Ishikawa (cell line): ENCODE data around the gene ITPRID2.

Experiments
- CEBPB ChIP-seq: IDR thresholded peaks from 2 replicates; pipeline ENCODE4 v1.6.1; 2012
- CREB1 ChIP-seq: IDR thresholded peaks from 2 replicates; pipeline ENCODE4 v1.6.1; 2012; ENCODE audit warnings: low read depth
- EGR1 ChIP-seq: IDR thresholded peaks from 2 replicates; pipeline ENCODE4 v1.6.1; 2012
- EP300 ChIP-seq: IDR thresholded peaks from 2 replicates; pipeline ENCODE4 v1.6.1; 2012; ENCODE audit warnings: borderline replicate concordance
- FOXM1 ChIP-seq: IDR thresholded peaks from 2 replicates; pipeline ENCODE4 v1.6.1; 2012; ENCODE audit warnings: low read depth, borderline replicate concordance
- NFIC ChIP-seq: IDR thresholded peaks from 2 replicates; pipeline ENCODE4 v1.6.1; 2012
- RAD21 ChIP-seq: IDR thresholded peaks from 2 replicates; pipeline ENCODE4 v1.6.1; 2012; ENCODE audit warnings: low read depth
- TAF1 ChIP-seq: IDR thresholded peaks from 2 replicates; pipeline ENCODE4 v1.6.1; 2012; ENCODE audit warnings: low read depth, mild to moderate bottlenecking
- TCF12 ChIP-seq: IDR thresholded peaks from 2 replicates; pipeline ENCODE4 v1.6.1; 2012; ENCODE audit warnings: low read depth
- TEAD4 ChIP-seq: IDR thresholded peaks from 2 replicates; pipeline ENCODE4 v1.6.1; 2012
- YY1 ChIP-seq: IDR thresholded peaks from 2 replicates; pipeline ENCODE4 v1.6.1; 2012; ENCODE audit warnings: low read depth
- ZBTB7A ChIP-seq: IDR thresholded peaks from 2 replicates; pipeline ENCODE4 v1.6.1; 2012; ENCODE audit warnings: low read depth
- TF ChIP-seq, protein P1 (sequence below): IDR thresholded peaks from 2 replicates; pipeline ENCODE4 v1.6.1; 2012
- TF ChIP-seq, protein P2 (sequence below): IDR thresholded peaks from 2 replicates; pipeline ENCODE4 v1.6.1; 2012
- TF ChIP-seq, protein P3 (sequence below): IDR thresholded peaks from 2 replicates; pipeline ENCODE4 v1.6.1; 2012; ENCODE audit warnings: low read depth, mild to moderate bottlenecking

Gene ITPRID2

DNA sequence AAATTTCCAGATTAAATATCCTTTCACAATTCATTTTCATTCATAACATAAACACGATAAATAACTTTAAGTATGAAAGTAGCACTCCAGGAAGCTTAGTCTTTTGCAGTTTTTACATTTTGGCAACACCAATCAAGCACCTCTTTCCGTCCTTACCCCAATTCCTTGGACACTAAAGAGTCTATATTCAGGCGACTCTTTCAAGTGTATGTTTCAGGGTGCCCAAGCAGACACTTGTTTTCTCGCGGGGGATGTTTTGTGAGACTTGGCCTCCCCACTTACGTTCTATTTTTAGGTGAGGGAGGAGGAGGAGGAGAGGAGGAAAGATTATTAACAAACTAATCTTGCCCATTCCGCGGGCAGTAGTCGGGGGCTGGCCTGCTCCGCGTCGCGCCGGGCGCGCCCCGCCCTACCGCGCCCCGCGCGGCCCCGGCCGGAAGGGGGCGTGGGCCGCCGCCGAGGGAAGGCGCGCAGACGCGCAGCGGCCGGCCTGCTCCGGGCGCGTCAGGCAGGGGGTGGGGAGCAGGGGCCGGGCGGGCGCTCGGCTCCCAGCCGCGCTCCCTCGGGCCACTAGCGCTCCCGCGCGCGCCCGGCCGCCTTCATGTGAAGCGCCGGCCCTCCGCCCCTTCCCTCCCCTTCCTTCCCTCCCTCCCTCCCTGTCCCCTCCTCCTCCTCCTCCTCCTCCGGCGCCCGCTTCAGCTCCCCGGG is at the start of gene ITPRID2:
TSS of gene ITPRID2 (plus strand) at position 473 of the 708 bp plus-strand sequence. CDS start 337 bp downstream, outside the sequence.
- TF ChIP-seq TCF12: no peak
- TF ChIP-seq YY1: no peak
- TF ChIP-seq ZBTB7A: no peak
- no peak for TF ChIP-seq TEAD4

DNA sequence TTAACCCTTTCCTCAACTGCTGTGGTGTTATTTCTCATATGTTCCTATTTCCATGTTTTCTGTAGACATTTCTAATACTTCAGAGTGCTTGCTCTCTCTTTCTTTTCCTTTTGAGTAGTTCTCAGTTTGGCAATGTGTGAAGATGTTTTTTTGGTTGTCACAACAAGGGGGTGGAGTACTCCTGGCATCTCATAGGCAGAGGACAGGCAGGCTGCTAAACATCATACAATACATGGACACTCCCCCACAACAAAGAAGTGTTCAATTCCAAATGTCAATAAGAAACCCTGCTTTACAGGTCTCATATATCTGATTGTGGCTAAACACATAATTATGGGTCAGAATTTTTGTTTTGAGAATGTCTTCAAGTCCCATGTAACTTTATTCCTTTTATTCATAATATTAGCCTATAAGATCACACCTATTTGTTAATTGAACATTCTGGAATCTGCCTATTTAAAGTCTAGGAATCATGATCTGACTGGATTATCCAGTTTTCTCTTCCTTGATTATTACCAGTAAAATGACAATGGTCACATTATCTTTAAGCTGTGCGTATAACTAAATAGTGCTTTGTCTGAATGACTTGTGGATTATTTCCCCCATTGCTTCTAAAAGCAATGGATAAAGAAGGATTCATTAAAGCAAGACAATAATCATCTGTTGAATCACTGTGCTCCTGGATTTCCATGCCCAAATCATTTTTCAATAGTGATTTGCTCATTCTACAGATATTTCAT is 46.8 kb upstream of the ITPRID2 start:
- TF ChIP-seq TAF1 (no peak), TCF12 (no peak), EP300 (no peak), FOXM1 (no peak), RAD21 (no peak), CEBPB (no peak), NFIC (no peak), CREB1 (no peak), YY1 (no peak)
- TF ChIP-seq, protein P1, sequence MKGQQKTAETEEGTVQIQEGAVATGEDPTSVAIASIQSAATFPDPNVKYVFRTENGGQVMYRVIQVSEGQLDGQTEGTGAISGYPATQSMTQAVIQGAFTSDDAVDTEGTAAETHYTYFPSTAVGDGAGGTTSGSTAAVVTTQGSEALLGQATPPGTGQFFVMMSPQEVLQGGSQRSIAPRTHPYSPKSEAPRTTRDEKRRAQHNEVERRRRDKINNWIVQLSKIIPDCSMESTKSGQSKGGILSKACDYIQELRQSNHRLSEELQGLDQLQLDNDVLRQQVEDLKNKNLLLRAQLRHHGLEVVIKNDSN: no peak
- TF ChIP-seq, protein P2, sequence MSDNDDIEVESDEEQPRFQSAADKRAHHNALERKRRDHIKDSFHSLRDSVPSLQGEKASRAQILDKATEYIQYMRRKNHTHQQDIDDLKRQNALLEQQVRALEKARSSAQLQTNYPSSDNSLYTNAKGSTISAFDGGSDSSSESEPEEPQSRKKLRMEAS: no peak

DNA sequence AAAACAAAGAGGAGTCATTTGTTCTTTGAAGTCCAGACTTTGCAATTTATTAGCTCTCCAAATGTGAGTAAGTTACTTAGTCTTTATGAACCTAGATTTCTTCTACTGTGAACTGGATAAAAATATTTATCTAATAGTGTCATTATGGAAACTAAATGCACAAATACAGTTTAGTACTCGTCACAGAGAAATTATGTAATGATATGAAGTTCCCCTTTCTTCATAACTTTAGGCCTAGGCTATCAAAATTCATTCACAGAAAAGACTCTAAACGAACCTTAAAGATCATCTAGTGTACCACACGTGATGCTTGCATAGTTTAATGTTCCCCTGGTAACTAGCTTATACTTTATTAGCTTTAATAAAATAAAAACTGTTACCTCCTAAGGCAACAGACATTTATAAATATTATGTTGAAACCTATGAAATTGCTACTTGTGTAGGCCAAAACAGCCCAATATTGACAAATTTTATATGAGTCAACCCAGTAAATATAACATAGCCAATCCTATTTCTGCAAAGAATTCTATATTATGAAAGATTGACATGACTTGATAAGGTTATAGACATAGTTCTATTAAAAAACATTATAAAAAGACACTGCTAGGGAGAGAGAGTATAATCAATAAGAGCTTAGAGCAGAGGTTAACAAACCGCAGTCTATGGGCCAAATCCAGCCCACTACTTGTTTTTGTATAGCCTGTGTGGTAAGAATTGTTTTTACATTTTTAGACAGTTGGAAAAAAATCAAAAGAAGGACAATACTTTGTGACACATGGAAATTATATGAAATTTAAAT is 44.9 kb upstream of the ITPRID2 start:
- TF ChIP-seq, protein P3, sequence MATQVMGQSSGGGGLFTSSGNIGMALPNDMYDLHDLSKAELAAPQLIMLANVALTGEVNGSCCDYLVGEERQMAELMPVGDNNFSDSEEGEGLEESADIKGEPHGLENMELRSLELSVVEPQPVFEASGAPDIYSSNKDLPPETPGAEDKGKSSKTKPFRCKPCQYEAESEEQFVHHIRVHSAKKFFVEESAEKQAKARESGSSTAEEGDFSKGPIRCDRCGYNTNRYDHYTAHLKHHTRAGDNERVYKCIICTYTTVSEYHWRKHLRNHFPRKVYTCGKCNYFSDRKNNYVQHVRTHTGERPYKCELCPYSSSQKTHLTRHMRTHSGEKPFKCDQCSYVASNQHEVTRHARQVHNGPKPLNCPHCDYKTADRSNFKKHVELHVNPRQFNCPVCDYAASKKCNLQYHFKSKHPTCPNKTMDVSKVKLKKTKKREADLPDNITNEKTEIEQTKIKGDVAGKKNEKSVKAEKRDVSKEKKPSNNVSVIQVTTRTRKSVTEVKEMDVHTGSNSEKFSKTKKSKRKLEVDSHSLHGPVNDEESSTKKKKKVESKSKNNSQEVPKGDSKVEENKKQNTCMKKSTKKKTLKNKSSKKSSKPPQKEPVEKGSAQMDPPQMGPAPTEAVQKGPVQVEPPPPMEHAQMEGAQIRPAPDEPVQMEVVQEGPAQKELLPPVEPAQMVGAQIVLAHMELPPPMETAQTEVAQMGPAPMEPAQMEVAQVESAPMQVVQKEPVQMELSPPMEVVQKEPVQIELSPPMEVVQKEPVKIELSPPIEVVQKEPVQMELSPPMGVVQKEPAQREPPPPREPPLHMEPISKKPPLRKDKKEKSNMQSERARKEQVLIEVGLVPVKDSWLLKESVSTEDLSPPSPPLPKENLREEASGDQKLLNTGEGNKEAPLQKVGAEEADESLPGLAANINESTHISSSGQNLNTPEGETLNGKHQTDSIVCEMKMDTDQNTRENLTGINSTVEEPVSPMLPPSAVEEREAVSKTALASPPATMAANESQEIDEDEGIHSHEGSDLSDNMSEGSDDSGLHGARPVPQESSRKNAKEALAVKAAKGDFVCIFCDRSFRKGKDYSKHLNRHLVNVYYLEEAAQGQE: no peak
- TF ChIP-seq CREB1 (no peak), EP300 (no peak), FOXM1 (no peak), CEBPB (no peak), TEAD4 (no peak), YY1 (no peak), RAD21 (no peak), TCF12 (no peak)
- TF ChIP-seq, protein P2: no peak
- TF ChIP-seq, protein P1: no peak

DNA sequence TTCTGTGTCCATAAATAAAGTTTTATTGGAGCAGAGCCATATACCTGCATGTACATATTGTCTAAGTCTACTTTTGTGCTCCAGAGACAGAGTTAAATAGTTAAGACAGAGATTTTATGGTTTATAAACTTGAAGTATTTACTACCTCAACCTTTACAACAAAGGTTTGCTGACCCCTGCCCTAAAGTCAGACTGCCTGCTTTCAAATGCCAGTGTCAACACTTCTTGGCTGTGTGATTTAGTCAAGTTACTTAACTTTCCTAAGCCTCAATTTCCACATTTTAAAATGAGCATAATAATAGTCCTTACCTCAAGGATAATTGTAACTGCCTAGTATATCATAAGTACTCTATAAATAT is 44.4 kb upstream of the ITPRID2 start:
- TF ChIP-seq, protein P2: no peak
- TF ChIP-seq NFIC (no peak), TEAD4 (no peak), ZBTB7A (no peak), FOXM1 (no peak), YY1 (no peak), CREB1 (no peak), TCF12 (no peak)
- TF ChIP-seq, protein P3: no peak

DNA sequence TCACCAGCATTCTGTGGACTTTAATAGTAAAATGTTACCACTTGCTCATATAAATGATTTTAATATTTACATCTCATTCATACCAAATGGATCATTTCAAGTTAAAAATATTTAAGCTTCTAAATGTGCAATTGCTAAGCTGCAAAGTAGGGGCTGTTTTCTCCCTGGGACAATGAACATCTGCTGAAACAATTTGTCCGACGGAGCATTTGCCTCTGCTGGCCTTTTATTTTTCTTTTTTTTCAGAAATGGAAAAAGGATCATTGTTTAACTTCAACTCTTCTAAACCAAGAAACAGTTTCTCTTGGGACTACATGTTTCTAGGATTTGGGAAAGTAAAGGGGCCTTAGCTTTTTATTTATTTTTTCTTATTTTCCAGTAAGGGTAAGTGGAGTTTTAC is 43.8 kb upstream of the ITPRID2 start:
- TF ChIP-seq ZBTB7A (no peak), RAD21 (no peak), CEBPB (no peak), CREB1 (no peak), TEAD4 (no peak), TCF12 (no peak), FOXM1 (no peak), EGR1 (no peak), EP300 (no peak), NFIC (no peak), TAF1 (no peak), YY1 (no peak)
- TF ChIP-seq, protein P3: no peak
- TF ChIP-seq, protein P2: no peak
- TF ChIP-seq, protein P1: no peak
